SK-N-MC (cell line): ENCODE results near the gene LRRC3B.

ENCODE experiments used
- DNase-seq: peaks from one replicate; pipeline ENCODE4 v3.0.0-alpha.2; 2011; ENCODE audit warnings: low read depth, low spot score
- H3K27ac ChIP-seq: fragments of 200-600 bp; sonication (generic); 2 replicates; pipeline ENCODE4 v1.5.1; 2016; ENCODE audit warnings: mixed run types
- H3K36me3 ChIP-seq: fragments of 200-600 bp; sonication (generic); 2 replicates; pipeline ENCODE4 v1.6.1; 2017; ENCODE audit warnings: antibody characterized with exemption, low read length, mixed read lengths; ENCODE audit not compliant: insufficient read depth
- H3K4me3 ChIP-seq: fragments of 200-600 bp; sonication (generic); 2 replicates; pipeline ENCODE4 v1.5.1; 2016
- H3K9ac ChIP-seq: fragments of 200-600 bp; sonication (generic); 2 replicates; pipeline ENCODE4 v1.8.0; 2017; ENCODE audit warnings: mixed run types, mixed read lengths; ENCODE audit not compliant: insufficient read length
- H3K9me3 ChIP-seq: fragments of 200-600 bp; sonication (generic); 2 replicates; pipeline ENCODE4 v1.6.1; 2017; ENCODE audit warnings: low read depth, mild to moderate bottlenecking, antibody characterized with exemption, low read length, moderate library complexity, mixed read lengths
- EZH2 ChIP-seq: fragments of 200-600 bp; sonication (generic); IDR thresholded peaks from one replicate; pipeline ENCODE4 v1.6.1; 2017; ENCODE audit warnings: antibody characterized with exemption
- FOXP2 ChIP-seq: optimal IDR thresholded peaks from 2 replicates; pipeline ENCODE3; 2011; ENCODE audit warnings: mild to moderate bottlenecking, moderate library complexity; ENCODE audit not compliant: insufficient read depth; ENCODE audit errors: extremely low read length, control extremely low read depth
- POLR2AphosphoS5 ChIP-seq: IDR thresholded peaks from 2 replicates; pipeline ENCODE4 v1.6.1; 2012; ENCODE audit warnings: mild to moderate bottlenecking, low read depth, low read length, borderline replicate concordance

Gene LRRC3B

GRCh38 chr3:26712211-26713026 is 89.8 kb downstream of the LRRC3B start:
- TF ChIP-seq EZH2 (no peak), FOXP2 (no peak), POLR2AphosphoS5 (no peak)
- no peak overlapping the region for H3K9ac ChIP-seq
- H3K9me3 ChIP-seq: no peaks in the 10 kb centered on the region
- H3K27ac ChIP-seq: no peak overlapping the region
- peak; percentile 8 for DNase-seq
- H3K4me3 ChIP-seq: no peak overlapping the region
- no peaks in the 10 kb centered on the region for H3K36me3 ChIP-seq

DNA sequence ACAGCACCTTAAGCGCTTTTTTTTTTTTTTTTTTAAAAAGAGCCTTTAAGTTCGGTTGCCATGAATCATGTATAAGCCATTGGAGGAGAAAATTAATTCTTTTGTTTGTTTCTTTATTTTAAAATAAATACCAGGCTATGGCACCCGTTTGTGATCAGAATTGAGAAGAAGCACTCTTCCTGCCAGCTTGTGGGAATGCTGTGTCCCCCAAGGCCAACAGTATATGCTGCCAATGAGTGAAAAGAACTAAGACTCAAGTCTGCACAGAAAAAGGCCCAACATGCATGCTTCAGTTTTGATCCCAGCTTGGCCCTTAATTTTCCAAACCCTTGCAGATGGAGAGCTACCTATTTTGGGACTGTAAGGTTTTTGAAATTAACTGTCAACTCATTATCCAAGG is 90.5 kb downstream of the LRRC3B start:
- Histone ChIP-seq H3K9ac (no peak overlapping the region), H3K9me3 (no peaks in the 10 kb centered on the region), H3K4me3 (no peak overlapping the region), H3K27ac (no peak overlapping the region), H3K36me3 (no peaks in the 10 kb centered on the region)
- no peak for DNase-seq
- TF ChIP-seq FOXP2: no peak
- no peak for TF ChIP-seq POLR2AphosphoS5
- no peak for TF ChIP-seq EZH2

GRCh38 chr3:26714485-26714884 is 91.9 kb downstream of the LRRC3B start:
- TF ChIP-seq POLR2AphosphoS5 (no peak), EZH2 (no peak), FOXP2 (no peak)
- no peak overlapping the region for H3K9ac ChIP-seq
- H3K36me3 ChIP-seq: no peaks in the 10 kb centered on the region
- no peaks in the 10 kb centered on the region for H3K9me3 ChIP-seq
- H3K4me3 ChIP-seq: no peak overlapping the region
- DNase-seq: no peak
- no peak overlapping the region for H3K27ac ChIP-seq

- Histone ChIP-seq H3K9ac (no peak overlapping the region), H3K36me3 (no peaks in the 10 kb centered on the region), H3K27ac (no peak overlapping the region), H3K9me3 (no peaks in the 10 kb centered on the region), H3K4me3 (no peak overlapping the region)
- TF ChIP-seq EZH2 (no peak), FOXP2 (no peak), POLR2AphosphoS5 (no peak)
- DNase-seq: no peak
Observed at GRCh38 chr3:26715431-26715830, 92.9 kb downstream of the LRRC3B start.

DNA sequence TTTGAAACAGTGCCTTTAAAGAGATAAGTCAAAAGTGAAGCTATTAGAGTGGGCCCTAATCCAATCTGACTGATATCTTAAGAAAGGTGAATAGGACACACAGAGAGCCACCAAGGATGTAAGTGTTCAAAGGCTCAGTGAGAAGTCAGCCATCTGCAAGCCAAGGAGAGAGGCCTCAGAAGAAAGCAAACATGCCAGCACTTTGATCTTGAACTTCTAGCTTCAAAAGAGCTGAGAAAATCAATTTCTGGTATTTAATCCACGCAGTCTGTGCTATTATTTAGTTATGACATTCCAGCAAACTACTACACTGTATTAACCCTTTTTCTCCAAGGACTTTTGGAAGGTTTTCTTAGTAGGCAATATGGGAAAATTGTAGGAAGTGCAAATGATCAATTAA is 95.7 kb downstream of the LRRC3B start:
- Histone ChIP-seq H3K4me3 (no peak overlapping the region), H3K36me3 (no peaks in the 10 kb centered on the region), H3K27ac (no peak overlapping the region), H3K9ac (no peak overlapping the region), H3K9me3 (no peaks in the 10 kb centered on the region)
- DNase-seq: no peak
- no peak for TF ChIP-seq FOXP2
- TF ChIP-seq EZH2: no peak
- no peak for TF ChIP-seq POLR2AphosphoS5

DNA sequence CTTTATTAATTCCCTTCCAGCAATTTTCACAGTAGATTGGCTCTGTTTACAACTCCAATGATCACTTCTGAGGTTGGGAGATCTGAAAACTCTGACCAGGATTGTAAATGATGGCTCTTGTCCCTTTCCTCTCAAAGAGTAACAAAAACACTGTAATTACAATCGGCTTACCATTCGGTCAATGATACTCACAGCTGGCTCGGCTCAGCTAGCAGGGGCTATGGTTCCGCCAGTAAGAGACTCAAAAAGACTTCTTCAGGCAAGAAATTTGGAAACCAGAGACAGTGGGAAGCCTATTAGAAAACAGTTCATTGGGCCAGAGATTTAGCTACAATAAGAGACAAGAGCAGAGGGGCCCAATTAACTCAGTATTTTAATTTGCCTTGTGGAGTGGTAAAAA is 96.6 kb downstream of the LRRC3B start:
- Histone ChIP-seq H3K36me3 (no peaks in the 10 kb centered on the region), H3K9me3 (no peaks in the 10 kb centered on the region), H3K9ac (no peak overlapping the region), H3K27ac (no peak overlapping the region), H3K4me3 (no peak overlapping the region)
- DNase-seq: no peak
- no peak for TF ChIP-seq POLR2AphosphoS5
- TF ChIP-seq EZH2: no peak
- no peak for TF ChIP-seq FOXP2

- DNase-seq: no peak
- Histone ChIP-seq H3K36me3 (no peaks in the 10 kb centered on the region), H3K27ac (no peak overlapping the region), H3K9me3 (no peaks in the 10 kb centered on the region), H3K9ac (no peak overlapping the region), H3K4me3 (no peak overlapping the region)
- no peak for TF ChIP-seq FOXP2
- TF ChIP-seq POLR2AphosphoS5: no peak
- no peak for TF ChIP-seq EZH2
Observed at GRCh38 chr3:26721047-26721446, 98.5 kb downstream of the LRRC3B start.

DNA sequence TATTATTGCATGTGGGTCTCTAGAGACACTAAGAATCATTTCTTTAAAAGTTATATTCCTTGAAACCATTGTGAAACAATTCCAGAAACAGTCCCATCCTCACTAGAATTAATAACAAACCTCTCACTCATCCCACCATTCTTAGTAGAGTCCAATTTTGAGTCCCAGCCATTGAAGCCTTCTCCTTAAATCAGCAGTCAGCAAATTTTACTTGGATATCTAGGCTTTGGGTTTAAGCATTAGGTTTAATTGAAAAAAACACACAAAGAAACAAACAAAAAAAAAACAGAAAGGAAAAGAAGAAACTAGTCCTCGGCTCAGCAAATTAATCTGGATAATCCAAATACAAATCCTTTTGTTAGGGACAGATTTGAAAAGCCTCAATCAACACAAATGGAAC is 109.3 kb downstream of the LRRC3B start:
- Histone ChIP-seq H3K27ac (no peak overlapping the region), H3K36me3 (no peaks in the 10 kb centered on the region)

GRCh38 chr3:26750263-26750662 is 127.7 kb downstream of the LRRC3B start:
- TF ChIP-seq POLR2AphosphoS5 (no peak), FOXP2 (no peak), EZH2 (no peak)
- Histone ChIP-seq H3K36me3 (no peaks in the 10 kb centered on the region), H3K27ac (no peak overlapping the region), H3K9ac (no peak overlapping the region), H3K4me3 (no peak overlapping the region), H3K9me3 (no peaks in the 10 kb centered on the region)
- DNase-seq: no peak

More for the DNA sequence above, 109.3 kb downstream of the LRRC3B start:
- no peak overlapping the region for H3K9ac ChIP-seq
- H3K4me3 ChIP-seq: no peak overlapping the region
- no peaks in the 10 kb centered on the region for H3K9me3 ChIP-seq
- DNase-seq: no peak
- TF ChIP-seq FOXP2: no peak
- no peak for TF ChIP-seq POLR2AphosphoS5
- TF ChIP-seq EZH2: no peak
